ENCODE results near the gene PCSK6.

The PCSK6 gene

GRCh38 chr15:101314336-101315125 is 175.0 kb downstream of the PCSK6 start:
- TF ChIP-seq CTCF (IDR thresholded peaks at IDR 0.05), result no peak

- TF ChIP-seq CTCF (IDR thresholded peaks at IDR 0.05), result no peak
These were observed 176.3 kb downstream of the PCSK6 start for GRCh38 chr15:101313041-101313761.

- no peak for TF ChIP-seq CTCF (IDR thresholded peaks at IDR 0.05)
These were observed 179.0 kb downstream of the PCSK6 start for GRCh38 chr15:101310508-101310907.

GRCh38 chr15:101310161-101310480 is 179.4 kb downstream of the PCSK6 start:
- no peak for TF ChIP-seq CTCF (IDR thresholded peaks at IDR 0.05)

- no peak for TF ChIP-seq CTCF (IDR thresholded peaks at IDR 0.05)
These were observed 179.9 kb downstream of the PCSK6 start for GRCh38 chr15:101309436-101310160.

- no peak for TF ChIP-seq CTCF (IDR thresholded peaks at IDR 0.05)
These were observed 180.7 kb downstream of the PCSK6 start for GRCh38 chr15:101308604-101309435.

Data from LNCAP (cell line).